H1 (cell line): ENCODE data around the gene RMRP. TPM values are rescaled to one million over a fixed set of nuclear protein-coding genes. Genes with fewer than 3 reads are reported as not detected.

Source experiments
- CTCF ChIA-PET: fragments of 300-600 bp; sonication (Branson Sonifier 250); formaldehyde crosslinking; loops from one replicate; lab custom pipeline; 2021; ENCODE audit not compliant: partially characterized antibody; lab: Charles Lee
- POLR2A ChIA-PET: fragments of 300-600 bp; sonication (Branson Sonifier 250); formaldehyde crosslinking; loops from one replicate; lab custom pipeline; 2021; ENCODE audit warnings: inconsistent platforms; ENCODE audit not compliant: partially characterized antibody; lab: Charles Lee
- DNase-seq, 2 experiments: peaks; one replicate each; pipeline versions ENCODE4 v3.0.0 to v3.0.0-alpha.2; 2010 to 2022; ENCODE audit warnings: low spot score in 2 of 2, low read depth in 1 of 2, mixed read lengths in 1 of 2
- FAIRE-seq: peaks from 2 replicates; lab custom pipeline; 2011; peaks lifted over from hg19 to GRCh38; lab: Jason Lieb, UNC
- H2AFZ ChIP-seq: 2 replicates; pipeline ENCODE4 v1.8.1; 2012; ENCODE audit warnings: low read length, inconsistent platforms
- H2AK5ac ChIP-seq: 2 replicates; pipeline ENCODE4 v1.6.1; 2013; ENCODE audit warnings: low read depth, low read length
- H2BK120ac ChIP-seq: replicated peaks from 2 replicates; pipeline ENCODE3; 2013; ENCODE audit warnings: low read depth, low read length, inconsistent platforms
- H2BK12ac ChIP-seq: 2 replicates; pipeline ENCODE4 v1.6.1; 2013; ENCODE audit warnings: low read depth, low read length
- H2BK15ac ChIP-seq: 2 replicates; pipeline ENCODE4 v1.6.1; 2013; ENCODE audit warnings: low read length
- H2BK20ac ChIP-seq: 2 replicates; pipeline ENCODE4 v1.6.1; 2013; ENCODE audit warnings: low read length
- H2BK5ac ChIP-seq: 2 replicates; pipeline ENCODE4 v1.6.1; 2013; ENCODE audit warnings: low read depth, low read length
- H3K14ac ChIP-seq: 2 replicates; pipeline ENCODE4 v1.6.1; 2013; ENCODE audit warnings: inconsistent platforms; ENCODE audit not compliant: insufficient read length
- H3K18ac ChIP-seq: 2 replicates; pipeline ENCODE4 v1.6.1; 2013; ENCODE audit warnings: low read length; ENCODE audit errors: extremely low read depth
- H3K23ac ChIP-seq: 2 replicates; pipeline ENCODE4 v1.6.1; 2013; ENCODE audit warnings: inconsistent platforms; ENCODE audit not compliant: insufficient read length
- H3K23me2 ChIP-seq: 2 replicates; pipeline ENCODE4 v1.6.1; 2013; ENCODE audit warnings: low read depth, low read length
- H3K27ac ChIP-seq: 2 replicates; pipeline ENCODE4 v1.6.1; 2011; ENCODE audit warnings: low read depth, low read length, inconsistent platforms
- H3K27me3 ChIP-seq, 4 experiments: replicated peaks in 1 of 4; 1 replicate in 1 of 4; 2 replicates in 3 of 4; pipeline versions ENCODE4 v1.6.1 to v1.8.1; 2011 to 2013; ENCODE audit warnings: low read length in 3 of 4, mild to moderate bottlenecking in 3 of 4, inconsistent platforms in 2 of 4, mixed read lengths in 2 of 4, moderate library complexity in 1 of 4; ENCODE audit not compliant: control insufficient read depth in 3 of 4, insufficient read depth in 3 of 4; ENCODE audit errors: extremely low read depth in 1 of 4
- H3K36me3 ChIP-seq, 4 experiments: 2 replicates each; pipeline versions ENCODE4 v1.6.1 to v1.8.1; 2011 to 2013; ENCODE audit warnings: mild to moderate bottlenecking in 4 of 4, low read length in 3 of 4, moderate library complexity in 2 of 4, control low read depth in 1 of 4, inconsistent platforms in 1 of 4; ENCODE audit not compliant: insufficient read depth in 4 of 4, control insufficient read depth in 2 of 4
- H3K4ac ChIP-seq: replicated peaks from 2 replicates; pipeline ENCODE3; 2013; ENCODE audit warnings: low read length, low read depth, mixed read lengths, inconsistent platforms; ENCODE audit not compliant: insufficient read length
- H3K4me1 ChIP-seq, 4 experiments: replicated peaks in 1 of 4; 1 replicate in 1 of 4; 2 replicates in 3 of 4; pipeline versions ENCODE4 v1.6.1 to v1.8.1; 2011 to 2013; ENCODE audit warnings: low read length in 3 of 4, inconsistent platforms in 2 of 4, mixed read lengths in 1 of 4; ENCODE audit not compliant: insufficient read depth in 4 of 4, control insufficient read depth in 3 of 4
- H3K4me2 ChIP-seq, 2 experiments: 2 replicates each; pipeline versions ENCODE4 v1.6.1 to v1.8.1; 2011 to 2013; ENCODE audit warnings: low read depth in 2 of 2, low read length in 2 of 2, control low read depth in 1 of 2, inconsistent platforms in 1 of 2, mild to moderate bottlenecking in 1 of 2; ENCODE audit not compliant: insufficient read depth in 1 of 2
- H3K4me3 ChIP-seq, 4 experiments: fragments of 200-600, 300-600 bp in 1 of 4; sonication (generic), shearing (Covaris generic), sonication (Bioruptor Twin) in 1 of 4; 2 replicates each; pipeline versions ENCODE4 v1.5.1 to v1.8.1; 2011 to 2016; ENCODE audit warnings: low read length in 4 of 4, low read depth in 3 of 4, control low read depth in 2 of 4, inconsistent platforms in 2 of 4, mild to moderate bottlenecking in 2 of 4, mixed read lengths in 1 of 4, moderate library complexity in 1 of 4; ENCODE audit not compliant: insufficient read depth in 2 of 4; ENCODE audit errors: extremely low read depth in 1 of 4
- H3K56ac ChIP-seq: replicated peaks from 2 replicates; pipeline ENCODE3; 2013; ENCODE audit warnings: low read depth, mild to moderate bottlenecking, mixed read lengths, low read length, inconsistent platforms; ENCODE audit not compliant: insufficient read length
- H3K79me1 ChIP-seq: 2 replicates; pipeline ENCODE4 v1.6.1; 2013; ENCODE audit warnings: low read depth, low read length, control low read depth
- H3K79me2 ChIP-seq, 2 experiments: 2 replicates each; pipeline versions ENCODE4 v1.6.1 to v1.8.1; 2012 to 2013; ENCODE audit warnings: low read length in 2 of 2, mild to moderate bottlenecking in 2 of 2, inconsistent platforms in 1 of 2; ENCODE audit not compliant: insufficient read depth in 2 of 2, control insufficient read depth in 1 of 2
- H3K9ac ChIP-seq, 4 experiments: replicated peaks in 1 of 4; 1 replicate in 1 of 4; 2 replicates in 3 of 4; pipeline versions ENCODE4 v1.6.1 to v1.8.1; 2011 to 2013; ENCODE audit warnings: low read depth in 3 of 4, low read length in 3 of 4, control low read depth in 2 of 4, mild to moderate bottlenecking in 2 of 4, moderate library complexity in 2 of 4, inconsistent platforms in 1 of 4; ENCODE audit errors: extremely low read depth in 1 of 4
- H3K9me3 ChIP-seq, 2 experiments: 2 replicates each; pipeline versions ENCODE4 v1.6.1 to v1.8.1; 2012 to 2013; ENCODE audit warnings: mild to moderate bottlenecking in 2 of 2, moderate library complexity in 2 of 2, control low read depth in 1 of 2, inconsistent platforms in 1 of 2, low read depth in 1 of 2, low read length in 1 of 2, mixed read lengths in 1 of 2; ENCODE audit not compliant: insufficient read depth in 2 of 2
- H4K20me1 ChIP-seq, 2 experiments: replicated peaks in 1 of 2; 2 replicates each; pipeline versions ENCODE3 to v1.8.1; 2011 to 2013; ENCODE audit warnings: inconsistent platforms in 2 of 2, low read length in 2 of 2, mild to moderate bottlenecking in 1 of 2; ENCODE audit not compliant: insufficient read depth in 2 of 2, control insufficient read depth in 1 of 2
- H4K5ac ChIP-seq: 2 replicates; pipeline ENCODE4 v1.6.1; 2013; ENCODE audit warnings: low read length, low read depth, mixed read lengths, inconsistent platforms; ENCODE audit not compliant: insufficient read length
- H4K8ac ChIP-seq: 2 replicates; pipeline ENCODE4 v1.8.0; 2013; ENCODE audit warnings: mild to moderate bottlenecking, moderate library complexity, low read length, inconsistent platforms; ENCODE audit not compliant: insufficient read depth; ENCODE audit errors: extremely low read depth
- H4K91ac ChIP-seq: replicated peaks from 2 replicates; pipeline ENCODE3; 2013; ENCODE audit warnings: low read length, mixed read lengths, inconsistent platforms; ENCODE audit not compliant: insufficient read length
- BCL11A ChIP-seq, 2 experiments: IDR thresholded peaks; one replicate each; pipeline ENCODE4 v1.6.1; 2011; ENCODE audit warnings: low read depth in 2 of 2, low read length in 2 of 2, mild to moderate bottlenecking in 2 of 2
- CREB1 ChIP-seq: IDR thresholded peaks from 2 replicates; pipeline ENCODE4 v1.6.1; 2012; ENCODE audit warnings: inconsistent platforms
- GTF2F1 ChIP-seq: IDR thresholded peaks from 2 replicates; pipeline ENCODE4 v1.6.1; 2012; ENCODE audit warnings: low read depth, low read length, improper control_type of control experiment, borderline replicate concordance
- KDM4A ChIP-seq: IDR thresholded peaks from one replicate; pipeline ENCODE4 v1.7.1; 2012; ENCODE audit warnings: low read depth, mild to moderate bottlenecking, moderate library complexity, low read length, inconsistent platforms; ENCODE audit not compliant: severe bottlenecking
- MAX ChIP-seq: IDR thresholded peaks from 2 replicates; pipeline ENCODE4 v1.6.1; 2012; ENCODE audit warnings: inconsistent platforms
- NANOG ChIP-seq: IDR thresholded peaks from 2 replicates; pipeline ENCODE4 v1.6.1; 2011; ENCODE audit warnings: low read length, low read depth, mild to moderate bottlenecking, inconsistent platforms; ENCODE audit not compliant: insufficient read depth, poor library complexity, severe bottlenecking
- POLR2A ChIP-seq, 2 experiments: IDR thresholded peaks; 1 replicate in 1 of 2; 2 replicates in 1 of 2; pipeline ENCODE4 v1.6.1; 2011; ENCODE audit warnings: low read depth in 2 of 2, low read length in 2 of 2, mild to moderate bottlenecking in 2 of 2; ENCODE audit errors: control extremely low read depth in 1 of 2
- SIX5 ChIP-seq: IDR thresholded peaks from 2 replicates; pipeline ENCODE4 v1.6.1; 2011; ENCODE audit warnings: mild to moderate bottlenecking, low read depth, low read length
- TBP ChIP-seq: IDR thresholded peaks from 2 replicates; pipeline ENCODE4 v1.6.1; 2011; ENCODE audit warnings: low read depth, low read length, improper control_type of control experiment
- USF2 ChIP-seq: IDR thresholded peaks from 2 replicates; pipeline ENCODE4 v1.6.1; 2011; ENCODE audit warnings: low read length, improper control_type of control experiment
- WGBS, 2 experiments: shearing (Covaris generic) in 1 of 2; methylation state at CpG; one replicate each; pipeline versions ENCODE4 v1.1.6 to v1.1.7; 2013 to 2015; ENCODE audit warnings: low lambda C conversion rate in 2 of 2, mixed read lengths in 2 of 2, inconsistent platforms in 1 of 2, low coverage in 1 of 2, missing lambda C conversion rate in 1 of 2; ENCODE audit not compliant: insufficient replicate concordance in 2 of 2, insufficient coverage in 1 of 2, insufficient read length in 1 of 2; ENCODE audit errors: extremely low coverage in 1 of 2, missing lambda C conversion rate in 1 of 2; 5-methylcytosine and 5-hydroxymethylcytosine counted together
- polyA plus RNA-seq, 7 experiments: library from polyadenylated mRNA; depleted of rRNA in 3 of 7; stranded (reverse) in 5 of 7; unstranded in 2 of 7; fragments of >200 nt in 5 of 7; fragments of 200-250 nt in 2 of 7; gene quantifications; 1 replicate in 5 of 7; 2 replicates in 1 of 7; 4 replicates in 1 of 7; pipeline versions ENCODE4 v1.2.1 to v1.2.3, GENCODE V29; 2011 to 2013; ENCODE audit warnings: missing spikeins in 2 of 7, mixed read lengths in 2 of 7
- total RNA-seq: library from RNA; stranded (reverse); fragmentation: NEBNext Ultra II Directional; extraction: Animal tissue kit (Norgen Biotek cat#: 25700); gene quantifications from 2 replicates; pipeline ENCODE4 v1.2.1, GENCODE V29; 2021

RMRP gene
- total and polyA plus RNA-seq, 2 of the 8 experiments (the other 6 are each of a cell fraction or from before 2014, with no cell fraction given): 169 to 14,987 TPM

- Histone ChIP-seq H3K79me1 (no peaks in the 10 kb centered on the region), H3K27me3 (no peaks in the 10 kb centered on the region), H3K36me3 (no peaks in the 10 kb centered on the region; a peak in 2 of 8 replicates), H4K20me1 (no peaks in the 10 kb centered on the region), H3K9me3 (no peaks in the 10 kb centered on the region), H3K9ac (peak overlapping the region in 2 of 4 experiments; percentile 43 to 58; a peak in 1 of 7 replicates), H3K23ac (no peak overlapping the region), H3K4me3 (peak overlapping the region; percentile 56 to 79 (median 60)), H2BK20ac (no peak overlapping the region), H3K4me1 (peaks cover 0 to 17% (median 12%) of the 10 kb centered on the region in 4 experiments; a peak in 5 of 7 replicates), H3K14ac (no peak overlapping the region), H3K56ac (no peak overlapping the region), H3K79me2 (no peaks in the 10 kb centered on the region), H2BK5ac (peak overlapping the region; percentile 88; the same call in 1 of the 2 replicates), H4K8ac (no peak overlapping the region), H3K18ac (peak overlapping the region; percentile 81), H2BK15ac (no peak overlapping the region), H2BK120ac (no peak overlapping the region), H4K91ac (no peak overlapping the region), H4K5ac (peak overlapping the region; percentile 61), H3K27ac (no peak overlapping the region), H3K23me2 (peaks cover 10% of the 10 kb centered on the region; the same call in 1 of the 2 replicates), H3K4me2 (peak overlapping the region; percentile 72 to 82), H2AFZ (no peak overlapping the region; the same call in 1 of the 2 replicates), H3K4ac (no peak overlapping the region), H2BK12ac (no peak overlapping the region), H2AK5ac (no peak overlapping the region)
- FAIRE-seq: no peak
- ChIA-PET POLR2A (interaction anchor here (0.5 to 6.2 kb wide), 14 partner anchors 10 to 85 kb away, joined by 3 to 53 read pairs (median 4); partner anchors contain the start of genes ARHGEF39, CCDC107, CREB3 and RMRP), CTCF (interaction anchor here (0.6 to 8.1 kb wide), 39 partner anchors 11 to 1491 kb away, joined by 3 to 149 read pairs (median 4); partner anchors contain the start of genes ARHGEF39, CCDC107, CD72 and RMRP)
- peak in 1 of 2 experiments; percentile 98 for DNase-seq
- 2% methylated on average over 49 of the region's 58 CpGs; no CpG with 5 or more reads in 1 of the 2 experiments for WGBS, 2 experiments
- TF ChIP-seq KDM4A (peak; percentile 42), TBP (peak; percentile 73; the same call in 1 of the 2 replicates), MAX (peak; percentile 56; the same call in 1 of the 2 replicates), CREB1 (peak; percentile 63), POLR2A (IDR thresholded peaks at IDR 0.05; ENCODE audit: control extremely low read depth in 1 of 2, low read depth in 2 of 2, low read length in 2 of 2) (peak in 1 of 2 experiments; percentile 66; a peak in 1 of 3 replicates), NANOG (peak; percentile 34), GTF2F1 (no peak), SIX5 (peak; percentile 53), USF2 (no peak), BCL11A (IDR thresholded peaks at IDR 0.05; ENCODE audit: low read depth in 2 of 2, low read length in 2 of 2) (no peak)
These were observed 11.1 kb downstream of the RMRP start for GRCh38 chr9:35646533-35647265.
